CD1c-positive myeloid dendritic cell (primary cell): ENCODE data around the gene ANKRD62.
"Not testable (repeated sequence)": the region's sequence is repeated elsewhere in the genome, so short reads cannot be mapped to it uniquely, and the experiment has no call there.

ENCODE experiments used
- DNase-seq: peaks from one replicate; pipeline ENCODE4 v3.0.0-alpha.2; 2016; ENCODE audit errors: extremely low spot score

ANKRD62 gene

DNA sequence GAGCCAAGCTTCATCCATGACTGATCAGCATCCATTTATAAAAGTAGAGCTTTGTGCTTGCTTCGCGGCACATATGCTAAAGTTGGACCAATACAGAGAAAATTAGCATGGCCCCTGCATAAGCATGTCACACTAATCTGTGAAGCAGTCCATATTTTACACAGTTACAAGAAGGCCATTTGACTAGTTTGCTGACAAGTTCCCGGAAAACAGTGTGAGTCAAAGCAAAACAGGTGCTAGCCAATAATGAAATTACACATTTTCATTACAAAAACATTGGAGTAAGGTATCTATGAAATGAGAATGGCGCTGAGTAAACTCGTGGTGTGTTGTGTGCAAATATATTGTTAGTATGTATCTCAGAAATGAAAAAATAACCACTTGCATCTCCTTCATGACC, 4.7 kb downstream of the ANKRD62 start:
- DNase-seq: no peak

DNA sequence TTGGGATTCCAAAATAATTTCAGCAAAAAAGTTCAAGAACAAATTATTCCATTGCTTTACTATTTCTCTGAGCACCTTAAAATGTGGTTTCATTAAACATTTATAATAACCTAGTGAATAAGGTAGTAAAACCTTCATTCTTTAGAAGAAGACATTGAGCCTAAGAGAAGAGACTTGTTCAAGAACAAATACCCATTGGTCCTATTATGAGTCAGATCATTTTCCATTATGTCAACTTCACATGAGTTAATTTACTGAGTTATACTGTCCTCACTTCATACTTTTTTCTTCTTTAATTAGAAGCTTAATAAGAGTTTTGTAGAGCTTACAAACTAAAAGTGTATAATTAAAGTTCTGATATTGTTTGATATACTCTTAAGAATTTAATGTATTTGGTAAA, 5.5 kb downstream of the ANKRD62 start:
- DNase-seq: no peak

DNA sequence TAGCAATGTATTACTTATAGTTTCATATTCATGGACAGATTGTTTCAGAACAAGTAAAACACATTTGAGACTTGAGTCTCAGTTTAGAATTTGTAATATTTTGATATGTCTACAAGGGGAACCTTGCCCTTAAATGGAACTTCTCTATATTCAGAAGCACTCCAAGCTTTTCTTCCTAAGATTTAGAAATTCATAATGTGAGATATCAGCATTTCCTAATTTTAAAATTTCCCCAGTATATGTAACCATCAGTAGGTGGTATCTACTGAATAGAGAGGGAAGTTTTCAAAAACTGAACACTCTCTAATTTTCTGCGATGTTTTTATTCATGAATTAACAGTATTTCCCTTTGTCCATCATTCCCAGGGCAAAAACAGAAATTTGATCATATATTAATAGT, 7.6 kb downstream of the ANKRD62 start:
- DNase-seq: no peak

DNA sequence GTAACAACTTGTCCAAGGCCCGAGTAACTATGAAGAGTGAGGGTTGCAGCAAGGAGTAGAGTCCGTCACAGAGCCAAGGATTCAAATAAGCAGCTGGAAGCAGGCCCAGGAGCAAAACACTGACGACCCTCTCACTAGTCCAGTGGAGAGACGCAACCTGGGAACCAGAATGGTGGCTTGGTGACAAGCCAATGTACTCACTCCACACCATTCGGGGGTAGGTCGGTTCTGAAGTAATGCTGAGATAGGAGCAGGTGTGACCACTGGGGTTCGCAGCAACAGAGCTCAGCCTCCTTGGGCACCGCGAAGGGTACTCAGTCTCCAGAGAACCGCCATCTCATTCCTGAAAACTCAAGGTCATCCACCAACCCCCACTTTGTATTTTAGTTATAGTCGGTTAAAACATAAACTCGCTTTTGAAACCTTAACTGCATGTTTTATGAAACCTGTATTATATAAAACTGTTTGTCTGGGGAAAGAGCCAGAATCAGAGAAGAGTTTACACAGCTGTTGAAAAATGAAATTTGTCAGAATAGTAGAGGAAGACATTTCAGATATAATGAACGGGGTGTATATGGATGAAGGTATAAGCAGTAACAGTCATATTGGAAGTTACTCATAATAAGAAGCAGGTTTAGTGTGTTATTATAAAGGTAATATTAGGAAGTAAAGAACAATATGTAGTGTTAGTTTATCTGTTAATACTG, 8.6 kb downstream of the ANKRD62 start:
- no peak for DNase-seq

DNA sequence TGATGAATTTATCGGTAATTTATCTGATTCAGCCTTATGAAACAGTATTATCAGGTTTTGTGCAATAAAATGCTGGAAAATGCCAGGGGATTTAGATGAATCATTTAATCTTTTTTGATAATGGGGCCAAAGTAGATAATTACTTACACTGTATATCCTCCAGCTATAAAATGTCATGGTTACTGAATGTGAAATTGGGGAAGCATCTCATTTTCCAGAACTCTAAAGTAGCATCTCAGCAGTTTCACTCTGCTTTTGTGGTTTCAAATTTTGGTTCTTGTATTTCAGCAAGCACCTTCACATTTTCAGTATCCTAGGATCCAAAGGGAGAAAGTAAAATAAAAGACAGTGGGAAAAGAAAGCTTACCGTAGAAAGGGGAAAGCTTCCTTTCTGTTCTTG, 12.8 kb downstream of the ANKRD62 start:
- no peak for DNase-seq

DNA sequence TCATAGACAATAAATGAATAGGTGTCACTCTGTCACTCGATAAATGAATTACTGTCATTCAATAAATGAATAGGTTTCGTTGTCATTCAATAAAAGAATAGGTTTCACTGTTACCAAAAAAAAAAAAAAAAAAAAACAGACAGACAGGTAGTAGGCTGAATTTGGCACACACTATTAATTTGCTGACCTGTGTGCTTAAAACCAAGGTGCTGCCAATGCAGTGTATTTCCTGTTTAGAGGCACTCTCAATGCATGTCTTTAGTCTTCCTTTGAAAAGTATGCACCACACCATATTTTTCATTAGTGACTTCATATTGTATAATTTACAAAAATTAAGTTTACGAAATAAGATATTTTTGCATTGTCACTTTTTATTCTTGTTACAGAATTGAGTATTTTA, 16.2 kb downstream of the ANKRD62 start:
- no peak for DNase-seq

DNA sequence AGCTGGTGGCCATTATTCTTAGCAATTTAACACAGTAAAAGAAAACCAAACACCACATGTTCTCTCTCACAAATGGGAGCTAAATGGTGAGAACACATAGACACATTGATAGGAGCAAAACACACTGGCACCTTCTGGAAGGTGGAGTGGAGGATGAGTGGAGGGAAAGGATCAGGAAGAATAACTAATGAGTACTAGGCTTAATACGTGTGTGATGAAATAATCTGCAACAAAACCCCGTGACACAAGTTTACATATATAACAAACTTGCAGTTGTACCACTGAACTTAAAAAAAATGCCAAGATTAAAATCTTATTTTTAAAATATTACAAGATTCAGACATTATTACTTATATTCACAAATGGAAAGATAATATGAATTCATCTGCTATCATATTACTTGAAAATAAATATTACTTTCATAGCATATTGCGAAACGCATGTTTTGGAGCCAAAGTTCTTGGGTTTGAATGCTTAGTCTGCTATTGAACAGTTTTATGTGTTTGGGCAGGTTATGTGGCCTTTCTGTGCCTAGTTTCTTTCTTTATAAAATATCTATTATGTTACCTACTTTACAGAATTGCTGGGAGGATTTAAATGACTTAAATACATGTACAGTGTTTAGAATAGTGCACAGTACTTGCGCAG, 20.5 kb downstream of the ANKRD62 start:
- DNase-seq: no peak

DNA sequence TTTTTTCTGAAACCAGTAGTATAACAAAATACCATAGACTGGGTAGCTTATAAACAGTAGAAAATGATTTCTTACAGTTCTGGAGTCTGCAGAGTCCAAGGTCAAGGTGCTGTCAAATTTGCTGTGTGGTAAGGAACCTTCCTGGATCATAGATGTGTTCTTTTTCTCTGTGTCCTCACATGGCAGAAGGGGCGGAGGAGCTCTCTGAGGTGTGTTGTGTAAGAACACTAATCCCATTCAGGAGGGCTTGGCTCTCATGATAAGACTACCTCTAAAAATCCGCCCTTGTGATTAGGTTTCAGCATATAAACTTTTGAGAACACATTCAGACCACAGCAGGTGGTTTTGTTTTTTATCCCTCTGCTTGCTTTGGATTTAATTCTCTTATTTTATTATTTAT, 25.7 kb downstream of the ANKRD62 start:
- DNase-seq: no peak

DNA sequence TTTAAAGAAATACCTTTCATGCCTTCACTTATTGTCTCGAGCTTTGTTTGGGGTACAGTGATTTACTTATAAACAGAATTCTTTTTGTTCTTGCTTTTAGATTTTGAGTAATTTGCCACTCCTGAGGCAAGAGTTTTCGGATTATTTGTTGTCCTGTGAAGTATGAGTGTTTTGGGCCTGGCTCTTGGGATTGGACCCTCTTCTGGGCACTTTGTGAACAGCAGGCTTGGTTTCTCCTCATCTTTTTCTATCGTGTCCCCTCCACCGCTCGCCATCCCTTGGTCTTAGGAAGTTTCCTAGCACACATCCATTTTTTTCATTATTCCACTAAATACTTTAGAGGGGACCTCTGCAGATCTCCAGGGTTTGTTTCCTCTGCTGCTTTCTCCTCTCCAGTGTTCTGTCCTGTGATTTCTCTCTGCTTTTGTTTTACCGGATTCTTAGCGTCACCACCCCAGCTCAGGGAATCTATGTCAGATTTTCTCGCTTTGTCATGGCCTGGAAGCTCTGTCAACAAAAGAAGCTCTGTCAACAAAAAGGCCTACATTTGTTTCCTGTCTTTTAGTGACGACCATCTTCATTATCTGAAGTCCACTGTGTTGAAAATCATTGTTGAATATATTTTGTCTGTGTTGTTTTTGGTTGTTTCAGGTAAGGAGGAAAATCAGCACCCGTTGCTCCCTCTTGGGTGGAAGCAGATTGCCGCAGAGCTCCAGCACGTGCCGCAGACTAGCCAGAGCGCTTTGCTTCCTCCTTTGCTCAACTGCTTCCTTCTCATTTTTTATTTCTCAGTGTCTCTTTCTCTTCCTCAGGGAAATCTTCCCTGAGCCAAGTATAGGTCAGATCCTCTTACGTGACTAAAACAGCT, 27.8 kb downstream of the ANKRD62 start:
- DNase-seq: no peak

DNA sequence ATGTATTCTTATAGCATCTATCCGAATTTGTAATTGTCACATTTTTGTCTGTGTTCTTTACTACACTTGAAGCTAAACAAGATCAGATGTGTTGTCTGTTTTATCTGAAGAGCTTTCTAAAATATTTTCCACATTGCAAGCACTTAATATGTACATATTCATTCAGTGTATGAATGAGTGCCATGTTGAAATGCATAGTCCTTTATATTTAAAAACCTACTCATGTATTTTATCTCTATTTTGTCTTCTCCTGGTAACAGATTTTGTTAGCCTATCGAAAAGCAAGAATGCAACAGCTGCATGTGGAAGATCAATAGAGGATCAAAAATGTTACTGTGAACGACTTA, 28.4 kb downstream of the ANKRD62 start:
- not testable (repeated sequence) for DNase-seq

DNA sequence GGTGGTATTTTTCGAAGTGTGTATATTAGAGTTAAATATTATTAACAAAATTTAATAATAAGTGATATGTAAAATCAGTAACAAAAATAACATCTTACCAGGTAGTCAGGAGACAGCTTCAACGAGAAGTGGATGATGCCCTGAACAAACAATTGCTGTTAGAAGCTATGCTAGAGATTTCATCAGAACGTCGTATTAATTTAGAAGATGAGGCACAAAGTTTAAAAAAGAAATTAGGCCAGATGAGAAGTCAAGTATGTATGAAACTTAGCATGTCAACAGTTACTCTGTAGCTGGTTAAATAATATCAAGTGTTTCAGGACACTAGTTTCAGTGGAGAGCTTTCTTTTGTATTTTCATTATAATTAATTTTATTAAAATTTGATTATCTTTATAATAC, 34.0 kb downstream of the ANKRD62 start:
- DNase-seq: not testable (repeated sequence)

DNA sequence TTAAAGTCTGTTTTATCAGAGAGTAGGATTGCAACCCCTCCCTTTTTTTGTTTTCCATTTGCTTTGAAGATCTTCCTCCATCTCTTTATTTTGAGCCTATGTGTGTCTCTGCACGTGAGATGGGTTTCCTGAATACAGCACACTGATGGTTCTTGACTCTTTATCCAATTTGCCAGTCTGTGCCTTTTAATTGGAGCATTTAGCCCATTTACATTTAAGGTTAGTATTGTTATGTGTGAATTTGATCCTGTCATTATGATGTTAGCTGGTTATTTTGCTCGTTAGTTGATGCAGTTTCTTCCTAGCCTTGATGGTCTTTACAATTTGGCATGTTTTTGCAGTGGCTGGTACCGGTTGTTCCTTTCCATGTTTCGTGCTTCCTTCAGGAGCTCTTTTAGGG, 45.2 kb downstream of the ANKRD62 start:
- DNase-seq: not testable (repeated sequence)

DNA sequence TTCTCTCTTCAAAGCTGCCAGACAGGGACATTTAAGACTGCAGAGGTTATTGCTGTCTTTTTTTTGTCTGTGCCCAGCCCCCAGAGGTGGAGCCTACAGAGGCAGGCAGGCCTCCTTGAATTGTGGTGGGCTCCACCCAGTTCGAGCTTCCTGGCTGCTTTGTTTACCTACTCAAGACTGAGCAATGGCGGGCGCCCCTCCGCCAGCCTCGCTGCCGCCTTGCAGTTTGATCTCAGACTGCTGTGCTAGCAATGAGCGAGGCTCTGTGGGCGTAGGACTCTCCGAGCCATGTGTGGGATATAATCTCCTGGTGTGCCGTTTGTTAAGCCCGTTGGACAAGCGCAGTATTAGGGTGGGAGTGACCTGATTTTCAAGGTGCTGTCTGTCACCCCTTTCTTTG, 47.2 kb downstream of the ANKRD62 start:
- DNase-seq: not testable (repeated sequence)

DNA sequence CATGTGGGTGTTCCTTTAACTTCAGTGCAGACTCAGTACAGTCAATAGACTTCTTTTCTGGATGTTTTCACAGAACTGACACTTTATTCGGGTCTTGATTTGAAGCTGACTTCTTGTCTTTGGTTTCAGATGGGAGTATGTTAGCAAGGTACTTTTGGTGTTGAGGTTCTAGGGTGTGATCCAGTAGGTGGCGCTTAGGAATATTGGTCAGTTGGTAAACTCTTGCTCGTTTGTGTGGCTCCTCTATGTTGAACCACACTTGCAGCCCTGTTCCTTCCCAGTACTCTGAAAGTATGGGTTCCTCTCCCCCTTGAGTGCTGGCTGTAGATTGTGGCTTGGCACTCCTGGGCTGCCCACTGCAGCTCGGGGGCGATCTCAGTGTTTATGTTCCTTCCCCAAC, 48.1 kb downstream of the ANKRD62 start:
- not testable (repeated sequence) for DNase-seq

DNA sequence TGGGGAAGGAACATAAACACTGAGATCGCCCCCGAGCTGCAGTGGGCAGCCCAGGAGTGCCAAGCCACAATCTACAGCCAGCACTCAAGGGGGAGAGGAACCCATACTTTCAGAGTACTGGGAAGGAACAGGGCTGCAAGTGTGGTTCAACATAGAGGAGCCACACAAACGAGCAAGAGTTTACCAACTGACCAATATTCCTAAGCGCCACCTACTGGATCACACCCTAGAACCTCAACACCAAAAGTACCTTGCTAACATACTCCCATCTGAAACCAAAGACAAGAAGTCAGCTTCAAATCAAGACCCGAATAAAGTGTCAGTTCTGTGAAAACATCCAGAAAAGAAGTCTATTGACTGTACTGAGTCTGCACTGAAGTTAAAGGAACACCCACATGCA, 55.8 kb downstream of the ANKRD62 start:
- not testable (repeated sequence) for DNase-seq

DNA sequence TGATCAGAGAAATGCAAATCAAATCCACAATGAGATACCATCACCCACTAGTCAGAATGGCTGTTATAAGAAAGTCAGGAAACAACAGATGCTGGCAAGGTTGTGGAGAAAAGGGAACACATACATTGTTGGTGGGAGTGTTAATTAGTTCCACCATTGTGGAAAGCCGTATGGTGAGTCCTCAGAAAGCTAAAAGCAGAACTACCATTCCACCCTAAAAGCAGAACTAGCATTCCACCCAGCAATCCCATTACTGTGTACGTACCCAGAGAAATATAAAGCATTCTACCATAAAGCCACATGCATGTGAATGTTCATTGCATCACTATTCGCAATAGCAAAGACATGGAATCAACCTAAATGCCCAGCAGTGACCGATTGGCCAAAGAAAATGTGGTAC, 60.7 kb downstream of the ANKRD62 start:
- peak; percentile 71 for DNase-seq

DNA sequence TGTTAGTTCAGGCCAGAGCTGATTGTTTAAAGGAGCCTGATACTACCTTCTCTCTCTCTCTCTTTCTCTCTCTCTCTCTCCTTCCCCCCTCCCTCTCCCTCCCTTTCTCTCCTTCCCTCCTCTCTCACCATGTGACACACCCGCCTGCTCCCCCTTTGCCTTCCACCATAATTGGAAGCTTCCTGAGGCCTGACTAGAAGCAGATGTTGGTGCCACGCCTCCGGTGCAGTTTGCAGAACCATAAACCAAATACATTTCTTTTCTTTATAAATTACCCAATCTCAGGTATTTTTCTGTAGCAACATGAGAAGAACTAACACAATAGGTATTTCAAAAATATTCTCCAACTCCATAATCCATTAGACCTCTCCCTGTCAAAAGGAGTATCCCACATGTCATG, 62.4 kb downstream of the ANKRD62 start:
- no peak for DNase-seq

DNA sequence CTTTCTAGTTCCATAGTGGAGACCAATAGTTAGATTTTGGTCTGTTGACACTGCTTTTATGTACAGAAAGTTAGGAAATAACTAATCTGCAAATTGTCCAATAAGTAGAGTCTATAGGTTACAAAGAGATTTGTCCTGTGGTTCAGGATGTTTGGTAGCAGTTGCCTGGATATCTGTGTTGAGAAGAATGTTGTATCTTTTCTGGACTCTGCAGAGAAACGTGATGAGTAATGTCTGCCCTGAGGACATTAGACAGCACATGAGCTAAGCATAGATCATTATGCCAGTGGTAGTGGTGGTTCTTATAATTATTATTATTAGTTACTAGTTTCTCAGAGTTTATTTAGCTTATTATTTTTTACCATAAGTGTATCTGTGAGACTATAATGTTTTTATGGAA, 65.8 kb downstream of the ANKRD62 start:
- DNase-seq: no peak

DNA sequence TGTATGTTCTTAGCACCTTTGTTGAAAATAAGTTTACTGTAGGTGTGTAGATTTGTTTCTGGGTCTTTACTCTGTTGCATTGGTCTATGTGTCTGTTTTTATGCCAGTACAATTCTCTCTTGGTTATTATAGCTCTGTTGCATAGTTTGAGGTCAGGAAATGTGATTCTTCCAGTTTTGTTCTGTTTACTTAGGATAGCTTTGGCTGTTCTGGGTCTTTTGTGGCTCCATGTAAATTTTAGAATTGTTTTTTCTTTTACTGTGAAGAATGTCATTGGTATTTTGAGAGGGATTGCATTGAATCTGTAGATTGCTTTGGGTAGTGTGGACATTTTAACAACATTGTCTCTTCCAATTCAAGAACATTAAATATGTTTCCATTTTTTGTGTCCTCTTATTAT, 69.1 kb downstream of the ANKRD62 start:
- no peak for DNase-seq

DNA sequence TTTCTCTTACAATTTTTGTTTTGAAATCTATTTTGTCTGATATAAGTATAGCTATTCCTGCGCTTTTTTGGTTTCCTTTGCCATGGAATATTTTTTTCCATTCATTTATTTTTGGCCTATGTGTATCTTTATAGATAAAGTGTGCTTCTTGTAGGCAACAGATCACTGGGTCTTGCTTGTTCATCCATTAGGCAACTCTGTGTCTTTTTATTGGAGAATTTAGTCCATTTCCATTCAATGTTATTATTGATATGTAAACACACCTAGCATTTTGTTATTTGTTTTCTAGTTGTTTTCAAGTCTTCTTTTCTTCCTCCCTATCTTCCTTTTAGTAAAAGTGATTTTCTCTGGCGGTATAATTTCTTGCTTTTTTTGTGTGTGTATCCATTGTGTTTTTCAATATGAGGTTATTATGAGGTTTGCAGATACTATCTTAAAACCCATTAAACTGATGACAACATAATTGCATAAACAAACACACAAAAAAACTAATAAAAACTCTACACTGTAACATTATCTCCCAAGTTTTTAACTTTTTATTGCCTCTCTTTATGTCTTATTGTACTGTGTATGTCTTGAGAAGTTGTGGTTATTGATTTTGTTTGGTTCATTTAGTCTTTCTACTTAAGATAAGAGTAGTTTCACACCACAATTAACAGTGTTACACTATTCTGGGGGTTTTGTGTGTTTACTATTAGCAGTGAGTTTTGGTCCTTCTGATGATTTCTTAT, 71.6 kb downstream of the ANKRD62 start:
- DNase-seq: no peak
